Measurements from ENCODE around the gene IGSF23. TPM values are rescaled to one million over a fixed set of nuclear protein-coding genes. Genes with fewer than 3 reads are reported as not detected.

IGSF23 gene
- not detected for total RNA-seq

GRCh38 chr19:44613295-44614178, at the start of gene IGSF23:
IGSF23 (plus strand) TSS chr19:44613563; CDS start chr19:44613646, 83 bp downstream.
- Histone ChIP-seq H3K4me1 (peaks cover 0 to 31% (median 7%) of the 10 kb centered on the region in 4 donors), H3K4me3 (no peak within 1 kb of the TSS), H3K9me3 (no peaks in the 10 kb centered on the region), H3K36me3 (no peaks in the 10 kb centered on the region), H3K27ac (peak within 1 kb of the TSS in 1 of 4 donors; percentile 52), H3K27me3 (no peaks in the 10 kb centered on the region)
- DNase-seq (peak in 1 of 2 donors; percentile 14), ATAC-seq (ENCODE audit: low FRiP score in 2 of 2) (no peak)
- WGBS, 2 donors: 90 to 93% methylated on average over 23 to 24 of the region's 25 CpGs
- no peak for TF ChIP-seq CTCF (IDR thresholded peaks at IDR 0.05)
- TF ChIP-seq POLR2AphosphoS5 (IDR thresholded peaks at IDR 0.05): no peak
- TF ChIP-seq EP300 (IDR thresholded peaks at IDR 0.05): no peak
- TF ChIP-seq POLR2A (IDR thresholded peaks at IDR 0.05): no peak

- H3K9me3 ChIP-seq: no peaks in the 10 kb centered on the region
- ATAC-seq (ENCODE audit: low FRiP score in 2 of 2): no peak
- no peaks in the 10 kb centered on the region for H3K27me3 ChIP-seq
- DNase-seq: no peak
- 36 to 39% methylated on average over 5 of the region's 5 CpGs for WGBS, 2 donors
- TF ChIP-seq POLR2AphosphoS5 (IDR thresholded peaks at IDR 0.05) (no peak), CTCF (IDR thresholded peaks at IDR 0.05) (no peak), POLR2A (IDR thresholded peaks at IDR 0.05) (no peak), EP300 (IDR thresholded peaks at IDR 0.05) (no peak)
- no peak overlapping the region for H3K4me3 ChIP-seq
- H3K36me3 ChIP-seq: no peaks in the 10 kb centered on the region
- no peak overlapping the region for H3K27ac ChIP-seq
- no peaks in the 10 kb centered on the region for H3K4me1 ChIP-seq
These were observed 46.4 kb upstream of the IGSF23 start for GRCh38 chr19:44566984-44567383.

- Histone ChIP-seq H3K4me3 (no peak overlapping the region), H3K4me1 (no peaks in the 10 kb centered on the region), H3K36me3 (no peaks in the 10 kb centered on the region), H3K27me3 (no peaks in the 10 kb centered on the region), H3K27ac (no peak overlapping the region), H3K9me3 (no peaks in the 10 kb centered on the region)
- no peak for TF ChIP-seq EP300 (IDR thresholded peaks at IDR 0.05)
- ATAC-seq (ENCODE audit: low FRiP score in 2 of 2): no peak
- DNase-seq: no peak
- WGBS, 2 donors: 68 to 73% methylated on average over 2 of the region's 2 CpGs
These were observed 45.6 kb upstream of the IGSF23 start for GRCh38 chr19:44567745-44568144.

- no peak overlapping the region for H3K27ac ChIP-seq
- no peaks in the 10 kb centered on the region for H3K9me3 ChIP-seq
- H3K4me1 ChIP-seq: no peaks in the 10 kb centered on the region
- TF ChIP-seq CTCF (IDR thresholded peaks at IDR 0.05): no peak
- TF ChIP-seq EP300 (IDR thresholded peaks at IDR 0.05): no peak
- no peak for TF ChIP-seq POLR2AphosphoS5 (IDR thresholded peaks at IDR 0.05)
- no peak for TF ChIP-seq POLR2A (IDR thresholded peaks at IDR 0.05)
- H3K36me3 ChIP-seq: no peaks in the 10 kb centered on the region
- WGBS, 2 donors: 38 to 40% methylated on average over 3 of the region's 3 CpGs
- DNase-seq: no peak
- H3K27me3 ChIP-seq: no peaks in the 10 kb centered on the region
- ATAC-seq (ENCODE audit: low FRiP score in 2 of 2): no peak
- no peak overlapping the region for H3K4me3 ChIP-seq
These were observed 42.8 kb upstream of the IGSF23 start for GRCh38 chr19:44570603-44570983.

GRCh38 chr19:44570984-44571684, 42.2 kb upstream of the IGSF23 start:
- WGBS, 2 donors: 45 to 52% methylated on average over 13 of the region's 13 CpGs
- Histone ChIP-seq H3K4me1 (no peaks in the 10 kb centered on the region), H3K9me3 (no peaks in the 10 kb centered on the region), H3K27me3 (no peaks in the 10 kb centered on the region), H3K4me3 (no peak overlapping the region), H3K27ac (no peak overlapping the region), H3K36me3 (no peaks in the 10 kb centered on the region)
- TF ChIP-seq EP300 (IDR thresholded peaks at IDR 0.05) (no peak), POLR2A (IDR thresholded peaks at IDR 0.05) (no peak), CTCF (IDR thresholded peaks at IDR 0.05) (peak; percentile 48 to 72 (median 67))
- DNase-seq (peak in 1 of 2 donors; percentile 71), ATAC-seq (ENCODE audit: low FRiP score in 2 of 2) (peak; percentile 79 to 83)

Measured in upper lobe of left lung (tissue), 6 donors.